H1 (cell line): ENCODE results near the gene KCNAB2. TPM values are rescaled to one million over a fixed set of nuclear protein-coding genes. Genes with fewer than 3 reads are reported as not detected.

ENCODE experiments used
- CTCF ChIA-PET: fragments of 300-600 bp; sonication (Branson Sonifier 250); formaldehyde crosslinking; loops from one replicate; lab custom pipeline; 2021; ENCODE audit not compliant: partially characterized antibody; lab: Charles Lee
- POLR2A ChIA-PET: fragments of 300-600 bp; sonication (Branson Sonifier 250); formaldehyde crosslinking; loops from one replicate; lab custom pipeline; 2021; ENCODE audit warnings: inconsistent platforms; ENCODE audit not compliant: partially characterized antibody; lab: Charles Lee
- DNase-seq, 2 experiments: peaks; one replicate each; pipeline versions ENCODE4 v3.0.0 to v3.0.0-alpha.2; 2010 to 2022; ENCODE audit warnings: low spot score in 2 of 2, low read depth in 1 of 2, mixed read lengths in 1 of 2
- FAIRE-seq: peaks from 2 replicates; lab custom pipeline; 2011; peaks lifted over from hg19 to GRCh38; lab: Jason Lieb, UNC
- H2AFZ ChIP-seq: 2 replicates; pipeline ENCODE4 v1.8.1; 2012; ENCODE audit warnings: low read length, inconsistent platforms
- H2AK5ac ChIP-seq: 2 replicates; pipeline ENCODE4 v1.6.1; 2013; ENCODE audit warnings: low read depth, low read length
- H2BK120ac ChIP-seq: replicated peaks from 2 replicates; pipeline ENCODE3; 2013; ENCODE audit warnings: low read depth, low read length, inconsistent platforms
- H2BK12ac ChIP-seq: 2 replicates; pipeline ENCODE4 v1.6.1; 2013; ENCODE audit warnings: low read depth, low read length
- H2BK15ac ChIP-seq: 2 replicates; pipeline ENCODE4 v1.6.1; 2013; ENCODE audit warnings: low read length
- H2BK20ac ChIP-seq: 2 replicates; pipeline ENCODE4 v1.6.1; 2013; ENCODE audit warnings: low read length
- H2BK5ac ChIP-seq: 2 replicates; pipeline ENCODE4 v1.6.1; 2013; ENCODE audit warnings: low read depth, low read length
- H3K14ac ChIP-seq: 2 replicates; pipeline ENCODE4 v1.6.1; 2013; ENCODE audit warnings: inconsistent platforms; ENCODE audit not compliant: insufficient read length
- H3K18ac ChIP-seq: 2 replicates; pipeline ENCODE4 v1.6.1; 2013; ENCODE audit warnings: low read length; ENCODE audit errors: extremely low read depth
- H3K23ac ChIP-seq: 2 replicates; pipeline ENCODE4 v1.6.1; 2013; ENCODE audit warnings: inconsistent platforms; ENCODE audit not compliant: insufficient read length
- H3K23me2 ChIP-seq: 2 replicates; pipeline ENCODE4 v1.6.1; 2013; ENCODE audit warnings: low read depth, low read length
- H3K27ac ChIP-seq: 2 replicates; pipeline ENCODE4 v1.6.1; 2011; ENCODE audit warnings: low read depth, low read length, inconsistent platforms
- H3K27me3 ChIP-seq, 4 experiments: replicated peaks in 1 of 4; 1 replicate in 1 of 4; 2 replicates in 3 of 4; pipeline versions ENCODE4 v1.6.1 to v1.8.1; 2011 to 2013; ENCODE audit warnings: low read length in 3 of 4, mild to moderate bottlenecking in 3 of 4, inconsistent platforms in 2 of 4, mixed read lengths in 2 of 4, moderate library complexity in 1 of 4; ENCODE audit not compliant: control insufficient read depth in 3 of 4, insufficient read depth in 3 of 4; ENCODE audit errors: extremely low read depth in 1 of 4
- H3K36me3 ChIP-seq, 4 experiments: 2 replicates each; pipeline versions ENCODE4 v1.6.1 to v1.8.1; 2011 to 2013; ENCODE audit warnings: mild to moderate bottlenecking in 4 of 4, low read length in 3 of 4, moderate library complexity in 2 of 4, control low read depth in 1 of 4, inconsistent platforms in 1 of 4; ENCODE audit not compliant: insufficient read depth in 4 of 4, control insufficient read depth in 2 of 4
- H3K4ac ChIP-seq: replicated peaks from 2 replicates; pipeline ENCODE3; 2013; ENCODE audit warnings: low read length, low read depth, mixed read lengths, inconsistent platforms; ENCODE audit not compliant: insufficient read length
- H3K4me1 ChIP-seq, 4 experiments: replicated peaks in 1 of 4; 1 replicate in 1 of 4; 2 replicates in 3 of 4; pipeline versions ENCODE4 v1.6.1 to v1.8.1; 2011 to 2013; ENCODE audit warnings: low read length in 3 of 4, inconsistent platforms in 2 of 4, mixed read lengths in 1 of 4; ENCODE audit not compliant: insufficient read depth in 4 of 4, control insufficient read depth in 3 of 4
- H3K4me2 ChIP-seq, 2 experiments: 2 replicates each; pipeline versions ENCODE4 v1.6.1 to v1.8.1; 2011 to 2013; ENCODE audit warnings: low read depth in 2 of 2, low read length in 2 of 2, control low read depth in 1 of 2, inconsistent platforms in 1 of 2, mild to moderate bottlenecking in 1 of 2; ENCODE audit not compliant: insufficient read depth in 1 of 2
- H3K4me3 ChIP-seq, 4 experiments: fragments of 200-600, 300-600 bp in 1 of 4; sonication (generic), shearing (Covaris generic), sonication (Bioruptor Twin) in 1 of 4; 2 replicates each; pipeline versions ENCODE4 v1.5.1 to v1.8.1; 2011 to 2016; ENCODE audit warnings: low read length in 4 of 4, low read depth in 3 of 4, control low read depth in 2 of 4, inconsistent platforms in 2 of 4, mild to moderate bottlenecking in 2 of 4, mixed read lengths in 1 of 4, moderate library complexity in 1 of 4; ENCODE audit not compliant: insufficient read depth in 2 of 4; ENCODE audit errors: extremely low read depth in 1 of 4
- H3K56ac ChIP-seq: replicated peaks from 2 replicates; pipeline ENCODE3; 2013; ENCODE audit warnings: low read depth, mild to moderate bottlenecking, mixed read lengths, low read length, inconsistent platforms; ENCODE audit not compliant: insufficient read length
- H3K79me1 ChIP-seq: 2 replicates; pipeline ENCODE4 v1.6.1; 2013; ENCODE audit warnings: low read depth, low read length, control low read depth
- H3K79me2 ChIP-seq, 2 experiments: 2 replicates each; pipeline versions ENCODE4 v1.6.1 to v1.8.1; 2012 to 2013; ENCODE audit warnings: low read length in 2 of 2, mild to moderate bottlenecking in 2 of 2, inconsistent platforms in 1 of 2; ENCODE audit not compliant: insufficient read depth in 2 of 2, control insufficient read depth in 1 of 2
- H3K9ac ChIP-seq, 4 experiments: replicated peaks in 1 of 4; 1 replicate in 1 of 4; 2 replicates in 3 of 4; pipeline versions ENCODE4 v1.6.1 to v1.8.1; 2011 to 2013; ENCODE audit warnings: low read depth in 3 of 4, low read length in 3 of 4, control low read depth in 2 of 4, mild to moderate bottlenecking in 2 of 4, moderate library complexity in 2 of 4, inconsistent platforms in 1 of 4; ENCODE audit errors: extremely low read depth in 1 of 4
- H3K9me3 ChIP-seq, 2 experiments: 2 replicates each; pipeline versions ENCODE4 v1.6.1 to v1.8.1; 2012 to 2013; ENCODE audit warnings: mild to moderate bottlenecking in 2 of 2, moderate library complexity in 2 of 2, control low read depth in 1 of 2, inconsistent platforms in 1 of 2, low read depth in 1 of 2, low read length in 1 of 2, mixed read lengths in 1 of 2; ENCODE audit not compliant: insufficient read depth in 2 of 2
- H4K20me1 ChIP-seq, 2 experiments: replicated peaks in 1 of 2; 2 replicates each; pipeline versions ENCODE3 to v1.8.1; 2011 to 2013; ENCODE audit warnings: inconsistent platforms in 2 of 2, low read length in 2 of 2, mild to moderate bottlenecking in 1 of 2; ENCODE audit not compliant: insufficient read depth in 2 of 2, control insufficient read depth in 1 of 2
- H4K5ac ChIP-seq: 2 replicates; pipeline ENCODE4 v1.6.1; 2013; ENCODE audit warnings: low read length, low read depth, mixed read lengths, inconsistent platforms; ENCODE audit not compliant: insufficient read length
- H4K8ac ChIP-seq: 2 replicates; pipeline ENCODE4 v1.8.0; 2013; ENCODE audit warnings: mild to moderate bottlenecking, moderate library complexity, low read length, inconsistent platforms; ENCODE audit not compliant: insufficient read depth; ENCODE audit errors: extremely low read depth
- H4K91ac ChIP-seq: replicated peaks from 2 replicates; pipeline ENCODE3; 2013; ENCODE audit warnings: low read length, mixed read lengths, inconsistent platforms; ENCODE audit not compliant: insufficient read length
- ATF3 ChIP-seq: IDR thresholded peaks from 2 replicates; pipeline ENCODE4 v1.6.1; 2011; ENCODE audit warnings: low read depth, mild to moderate bottlenecking, low read length; ENCODE audit not compliant: insufficient read depth
- CTBP2 ChIP-seq: IDR thresholded peaks from 2 replicates; pipeline ENCODE4 v1.7.0; 2011; ENCODE audit warnings: borderline replicate concordance, mild to moderate bottlenecking, moderate library complexity, mixed read lengths, low read length; ENCODE audit not compliant: insufficient read depth, insufficient read length
- POLR2AphosphoS5 ChIP-seq: IDR thresholded peaks from 2 replicates; pipeline ENCODE4 v1.6.1; 2011; ENCODE audit warnings: low read depth, low read length
- ZNF274 ChIP-seq: IDR thresholded peaks from 2 replicates; pipeline ENCODE4 v1.7.0; 2012; ENCODE audit warnings: low read length, borderline replicate concordance; ENCODE audit errors: extremely low read depth
- WGBS, 2 experiments: shearing (Covaris generic) in 1 of 2; methylation state at CpG; one replicate each; pipeline versions ENCODE4 v1.1.6 to v1.1.7; 2013 to 2015; ENCODE audit warnings: low lambda C conversion rate in 2 of 2, mixed read lengths in 2 of 2, inconsistent platforms in 1 of 2, low coverage in 1 of 2, missing lambda C conversion rate in 1 of 2; ENCODE audit not compliant: insufficient replicate concordance in 2 of 2, insufficient coverage in 1 of 2, insufficient read length in 1 of 2; ENCODE audit errors: extremely low coverage in 1 of 2, missing lambda C conversion rate in 1 of 2; 5-methylcytosine and 5-hydroxymethylcytosine counted together
- polyA plus RNA-seq, 7 experiments: library from polyadenylated mRNA; depleted of rRNA in 3 of 7; stranded (reverse) in 5 of 7; unstranded in 2 of 7; fragments of >200 nt in 5 of 7; fragments of 200-250 nt in 2 of 7; gene quantifications; 1 replicate in 5 of 7; 2 replicates in 1 of 7; 4 replicates in 1 of 7; pipeline versions ENCODE4 v1.2.1 to v1.2.3, GENCODE V29; 2011 to 2013; ENCODE audit warnings: missing spikeins in 2 of 7, mixed read lengths in 2 of 7
- total RNA-seq: library from RNA; stranded (reverse); fragmentation: NEBNext Ultra II Directional; extraction: Animal tissue kit (Norgen Biotek cat#: 25700); gene quantifications from 2 replicates; pipeline ENCODE4 v1.2.1, GENCODE V29; 2021

The KCNAB2 gene
- total and polyA plus RNA-seq, 2 of the 8 experiments (the other 6 are each of a cell fraction or from before 2014, with no cell fraction given) = 4.5 to 7.0 TPM

GRCh38 chr1:6121651-6122370 lies 76.1 kb downstream of the KCNAB2 start:
- Histone ChIP-seq H3K18ac (no peak overlapping the region), H3K27me3 (peaks cover 0 to 1% (median under 1%) of the 10 kb centered on the region in 4 experiments; a peak in 3 of 7 replicates), H3K14ac (no peak overlapping the region)
- TF ChIP-seq ZNF274 (no peak), CTBP2 (no peak), POLR2AphosphoS5 (no peak), ATF3 (no peak)
- TF ChIP-seq, all 59 proteins: peak for 0
- Histone ChIP-seq H2BK15ac (no peak overlapping the region), H3K23me2 (no peaks in the 10 kb centered on the region), H4K8ac (no peak overlapping the region), H3K36me3 (no peaks in the 10 kb centered on the region), H2AK5ac (no peak overlapping the region), H3K79me2 (no peaks in the 10 kb centered on the region), H2BK12ac (no peak overlapping the region), H3K79me1 (no peaks in the 10 kb centered on the region), H3K4me3 (no peak overlapping the region), H3K4ac (no peak overlapping the region), H3K9ac (no peak overlapping the region), H4K20me1 (no peaks in the 10 kb centered on the region), H2BK20ac (no peak overlapping the region), H2BK120ac (no peak overlapping the region), H3K27ac (no peak overlapping the region), H3K56ac (no peak overlapping the region), H3K4me2 (no peak overlapping the region), H3K23ac (no peak overlapping the region), H3K9me3 (no peaks in the 10 kb centered on the region), H4K5ac (no peak overlapping the region), H2BK5ac (no peak overlapping the region), H4K91ac (no peak overlapping the region), H2AFZ (no peak overlapping the region), H3K4me1 (no peaks in the 10 kb centered on the region; a peak in 2 of 7 replicates)
- DNase-seq (no peak), FAIRE-seq (no peak)
- ChIA-PET CTCF (interaction anchor here (0.7 to 2.3 kb wide), 3 partner anchors 8 to 48 kb away, joined by 3 to 6 read pairs (median 3); no protein-coding TSS in a partner anchor), POLR2A (no interaction called here)
- WGBS, 2 experiments = 95% methylated on average over 17 of the region's 17 CpGs; no CpG with 5 or more reads in 1 of the 2 experiments
